LHCN-M2 (cell line): ENCODE data around the gene NHLRC1. TPM values are rescaled to one million over a fixed set of nuclear protein-coding genes. Genes with fewer than 3 reads are reported as not detected.

Experiments
- DNase-seq: peaks from one replicate; pipeline ENCODE4 v3.0.0-alpha.2; 2012; ENCODE audit warnings: low read depth
- total RNA-seq: library from RNA; depleted of rRNA; stranded (reverse); fragments of >200 nt; gene quantifications from 2 replicates; pipeline ENCODE4 v1.2.3, GENCODE V29; 2014; rRNA removed

Gene NHLRC1
- total RNA-seq, 1 experiment from 2014 or later, result 1.5 TPM

- DNase-seq, result no peak
Observed at GRCh38 chr6:18087396-18088165, 34.9 kb downstream of the NHLRC1 start.

- no peak for DNase-seq
Observed at GRCh38 chr6:18081025-18081668, 41.3 kb downstream of the NHLRC1 start.

- DNase-seq, result no peak
Observed at GRCh38 chr6:18080544-18080943, 41.9 kb downstream of the NHLRC1 start.

- DNase-seq, result no peak
Observed at GRCh38 chr6:18078866-18079265, 43.6 kb downstream of the NHLRC1 start.

- DNase-seq, result no peak
Observed at GRCh38 chr6:18076231-18076630, 46.2 kb downstream of the NHLRC1 start.

- DNase-seq, result no peak
Observed at GRCh38 chr6:18072841-18073240, 49.6 kb downstream of the NHLRC1 start.

GRCh38 chr6:18070486-18070885, 52.0 kb downstream of the NHLRC1 start:
- DNase-seq, result no peak

Other genes with a start within 250 kb of the NHLRC1 start
- gene KIF13A, start 135.0 kb downstream of the NHLRC1 start, total RNA-seq, result 32.5 and 37.4 TPM in 2 replicates
- 11.5 and 12.2 TPM in 2 replicates for gene TPMT, start 32.4 kb upstream of the NHLRC1 start, total RNA-seq
- 12.2 and 13.3 TPM in 2 replicates for gene KDM1B, start 32.7 kb upstream of the NHLRC1 start, total RNA-seq
- gene DEK, start 141.9 kb upstream of the NHLRC1 start, total RNA-seq, result 160 and 173 TPM in 2 replicates